SK-N-SH treated with all-trans-retinoic acid at 6 μM for 48 hours (cell line): Measurements from ENCODE around the gene KIRREL3.

ENCODE experiments used
- CSDC2 ChIP-seq: fragments of 250-450 bp; sonication (Bioruptor Pico); IDR thresholded peaks from 2 replicates; pipeline ENCODE4 v1.5.0; 2020; ENCODE audit warnings: mild to moderate bottlenecking, moderate library complexity
- GLIS3 ChIP-seq: fragments of 250-450 bp; sonication (Bioruptor Pico); IDR thresholded peaks from 2 replicates; pipeline ENCODE4 v1.5.0; 2020; ENCODE audit warnings: mild to moderate bottlenecking, moderate library complexity
- OSR1 ChIP-seq: fragments of 250-450 bp; sonication (Bioruptor Pico); IDR thresholded peaks from 2 replicates; pipeline ENCODE4 v1.8.0; 2022; ENCODE audit warnings: moderate library complexity, mild to moderate bottlenecking, inconsistent platforms
- PATZ1 ChIP-seq: fragments of 250-450 bp; sonication (Bioruptor Pico); IDR thresholded peaks from 2 replicates; pipeline ENCODE4 v1.8.0; 2020; ENCODE audit warnings: mild to moderate bottlenecking, moderate library complexity, borderline replicate concordance
- ZNF70 ChIP-seq: fragments of 450-650 bp; formaldehyde crosslinking; IDR thresholded peaks from 2 replicates; pipeline ENCODE4 v1.5.0; 2020; ENCODE audit warnings: mild to moderate bottlenecking, moderate library complexity
- TF ChIP-seq, protein P1 (sequence below): fragments of 250-450 bp; sonication (Bioruptor Pico); IDR thresholded peaks from 2 replicates; pipeline ENCODE4 v1.5.1; 2020; ENCODE audit warnings: low read depth, mild to moderate bottlenecking, moderate library complexity

DNA sequence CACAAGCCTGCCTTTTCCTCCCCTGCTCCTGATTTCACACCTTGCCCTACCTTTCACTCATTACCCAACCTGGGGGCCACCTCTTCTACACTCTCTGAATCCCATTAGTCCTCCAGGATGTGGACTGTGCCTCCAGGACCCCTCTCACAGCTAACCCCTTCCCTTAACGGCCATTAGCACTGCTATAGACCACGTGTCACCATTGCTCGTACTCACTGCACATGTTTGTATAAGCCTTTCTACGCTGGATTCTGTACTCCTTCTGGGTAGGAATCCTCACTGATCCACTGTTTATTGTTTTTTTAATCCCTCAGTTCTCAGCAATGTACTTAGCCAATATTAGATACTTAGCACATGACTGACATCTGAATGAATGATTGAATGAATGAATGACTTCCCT, 40.9 kb downstream of the KIRREL3 start:
- no peak for TF ChIP-seq ZNF70 (CRISPR knock-in tag)
- TF ChIP-seq, protein P1, sequence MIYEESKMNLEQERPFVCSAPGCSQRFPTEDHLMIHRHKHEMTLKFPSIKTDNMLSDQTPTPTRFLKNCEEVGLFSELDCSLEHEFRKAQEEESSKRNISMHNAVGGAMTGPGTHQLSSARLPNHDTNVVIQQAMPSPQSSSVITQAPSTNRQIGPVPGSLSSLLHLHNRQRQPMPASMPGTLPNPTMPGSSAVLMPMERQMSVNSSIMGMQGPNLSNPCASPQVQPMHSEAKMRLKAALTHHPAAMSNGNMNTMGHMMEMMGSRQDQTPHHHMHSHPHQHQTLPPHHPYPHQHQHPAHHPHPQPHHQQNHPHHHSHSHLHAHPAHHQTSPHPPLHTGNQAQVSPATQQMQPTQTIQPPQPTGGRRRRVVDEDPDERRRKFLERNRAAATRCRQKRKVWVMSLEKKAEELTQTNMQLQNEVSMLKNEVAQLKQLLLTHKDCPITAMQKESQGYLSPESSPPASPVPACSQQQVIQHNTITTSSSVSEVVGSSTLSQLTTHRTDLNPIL, result no peak
- no peak for TF ChIP-seq OSR1 (CRISPR knock-in tag)
- no peak for TF ChIP-seq CSDC2 (CRISPR knock-in tag)
- no peak for TF ChIP-seq GLIS3 (CRISPR knock-in tag)
- TF ChIP-seq PATZ1 (CRISPR knock-in tag), result no peak
